Measurements from ENCODE around the gene GAS2L3. TPM values are rescaled to one million over a fixed set of nuclear protein-coding genes. Genes with fewer than 3 reads are reported as not detected.
"Not testable (repeated sequence)": the region's sequence is repeated elsewhere in the genome, so short reads cannot be mapped to it uniquely, and the experiment has no call there.

Gene GAS2L3
- total RNA-seq (ENCODE audit: insufficient read depth, low replicate concordance): 16.4 TPM

- DNase-seq (ENCODE audit: low spot score): peak; percentile 88
Observed at GRCh38 chr12:100573292-100574186, at the start of gene GAS2L3. TSS of gene GAS2L3 (plus strand) at chr12:100573684. CDS start at chr12:100594905, 21,221 bp downstream.

GRCh38 chr12:100528034-100528433, 45.5 kb upstream of the GAS2L3 start:
- no peak for DNase-seq (ENCODE audit: low spot score)

- no peak for DNase-seq (ENCODE audit: low spot score)
Observed at GRCh38 chr12:100528471-100529127, 44.9 kb upstream of the GAS2L3 start.

- no peak for DNase-seq (ENCODE audit: low spot score)
Observed at GRCh38 chr12:100529756-100530350, 43.6 kb upstream of the GAS2L3 start.

- no peak for DNase-seq (ENCODE audit: low spot score)
Observed at GRCh38 chr12:100533376-100533775, 40.1 kb upstream of the GAS2L3 start.

- no peak for DNase-seq (ENCODE audit: low spot score)
Observed at GRCh38 chr12:100534625-100535227, 38.8 kb upstream of the GAS2L3 start.

GRCh38 chr12:100539202-100539601, 34.3 kb upstream of the GAS2L3 start:
- DNase-seq (ENCODE audit: low spot score): peak; percentile 29

GRCh38 chr12:100544165-100544564, 29.3 kb upstream of the GAS2L3 start:
- DNase-seq (ENCODE audit: low spot score): no peak

GRCh38 chr12:100545092-100545491, 28.4 kb upstream of the GAS2L3 start:
- no peak for DNase-seq (ENCODE audit: low spot score)

GRCh38 chr12:100553936-100554335, 19.5 kb upstream of the GAS2L3 start:
- DNase-seq (ENCODE audit: low spot score): peak; percentile 8

GRCh38 chr12:100554608-100555077, 18.8 kb upstream of the GAS2L3 start:
- DNase-seq (ENCODE audit: low spot score): peak; percentile 84

- DNase-seq (ENCODE audit: low spot score): no peak
Observed at GRCh38 chr12:100555722-100556121, 17.8 kb upstream of the GAS2L3 start.

- no peak for DNase-seq (ENCODE audit: low spot score)
Observed at GRCh38 chr12:100557357-100557756, 16.1 kb upstream of the GAS2L3 start.

- DNase-seq (ENCODE audit: low spot score): not testable (repeated sequence)
Observed at GRCh38 chr12:100559261-100559660, 14.2 kb upstream of the GAS2L3 start.

GRCh38 chr12:100564090-100564489, 9.4 kb upstream of the GAS2L3 start:
- DNase-seq (ENCODE audit: low spot score): no peak

- DNase-seq (ENCODE audit: low spot score): no peak
Observed at GRCh38 chr12:100564905-100565467, 8.5 kb upstream of the GAS2L3 start.

GRCh38 chr12:100565987-100566545, 7.4 kb upstream of the GAS2L3 start:
- no peak for DNase-seq (ENCODE audit: low spot score)

GRCh38 chr12:100566887-100567637, 6.4 kb upstream of the GAS2L3 start:
- peak; percentile 32 for DNase-seq (ENCODE audit: low spot score)

GRCh38 chr12:100567945-100568344, 5.5 kb upstream of the GAS2L3 start:
- DNase-seq (ENCODE audit: low spot score): no peak

- no peak for DNase-seq (ENCODE audit: low spot score)
Observed at GRCh38 chr12:100572184-100572583, 1.3 kb upstream of the GAS2L3 start.
